LNCaP clone FGC (cell line): Measurements from ENCODE around the gene SEZ6.

ENCODE experiments used
- DNase-seq: peaks from one replicate; pipeline ENCODE4 v3.0.0-alpha.2; 2011; ENCODE audit warnings: low read depth
- H3K4me3 ChIP-seq: 2 replicates; pipeline ENCODE4 v1.5.1; 2011; ENCODE audit warnings: mild to moderate bottlenecking, low read depth, low read length, control low read depth
- CTCF ChIP-seq: IDR thresholded peaks from 2 replicates; pipeline ENCODE4 v1.5.1; 2012; ENCODE audit warnings: mild to moderate bottlenecking; ENCODE audit not compliant: control insufficient read depth, insufficient read depth; ENCODE audit errors: extremely low read depth

SEZ6 gene

GRCh38 chr17:28969706-28970393 lies 36.0 kb downstream of the SEZ6 start:
- no peak overlapping the region for H3K4me3 ChIP-seq
- no peak for DNase-seq
- no peak for TF ChIP-seq CTCF

DNA sequence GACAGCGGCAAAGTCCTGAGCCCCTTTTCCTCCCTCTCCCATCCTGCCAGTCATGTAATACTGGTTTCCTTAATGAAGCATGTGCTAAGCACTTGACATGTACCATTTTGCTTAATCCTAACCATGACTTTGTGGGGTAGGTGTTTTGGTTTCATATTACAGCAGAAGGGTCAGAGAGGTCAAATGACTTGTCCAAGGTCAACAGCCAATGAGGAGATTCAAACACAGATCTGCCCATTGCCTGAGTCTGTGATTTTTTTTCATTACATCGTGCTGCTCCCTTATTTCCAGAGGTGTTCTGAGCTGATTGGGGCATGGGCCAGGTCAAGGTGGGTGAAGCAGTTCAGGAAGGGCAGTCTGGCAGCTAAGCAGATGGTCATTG lies 36.9 kb downstream of the SEZ6 start:
- TF ChIP-seq CTCF: no peak
- H3K4me3 ChIP-seq: no peak overlapping the region
- no peak for DNase-seq

GRCh38 chr17:28968231-28968913 lies 37.5 kb downstream of the SEZ6 start:
- TF ChIP-seq CTCF: no peak
- H3K4me3 ChIP-seq: no peak overlapping the region
- no peak for DNase-seq

DNA sequence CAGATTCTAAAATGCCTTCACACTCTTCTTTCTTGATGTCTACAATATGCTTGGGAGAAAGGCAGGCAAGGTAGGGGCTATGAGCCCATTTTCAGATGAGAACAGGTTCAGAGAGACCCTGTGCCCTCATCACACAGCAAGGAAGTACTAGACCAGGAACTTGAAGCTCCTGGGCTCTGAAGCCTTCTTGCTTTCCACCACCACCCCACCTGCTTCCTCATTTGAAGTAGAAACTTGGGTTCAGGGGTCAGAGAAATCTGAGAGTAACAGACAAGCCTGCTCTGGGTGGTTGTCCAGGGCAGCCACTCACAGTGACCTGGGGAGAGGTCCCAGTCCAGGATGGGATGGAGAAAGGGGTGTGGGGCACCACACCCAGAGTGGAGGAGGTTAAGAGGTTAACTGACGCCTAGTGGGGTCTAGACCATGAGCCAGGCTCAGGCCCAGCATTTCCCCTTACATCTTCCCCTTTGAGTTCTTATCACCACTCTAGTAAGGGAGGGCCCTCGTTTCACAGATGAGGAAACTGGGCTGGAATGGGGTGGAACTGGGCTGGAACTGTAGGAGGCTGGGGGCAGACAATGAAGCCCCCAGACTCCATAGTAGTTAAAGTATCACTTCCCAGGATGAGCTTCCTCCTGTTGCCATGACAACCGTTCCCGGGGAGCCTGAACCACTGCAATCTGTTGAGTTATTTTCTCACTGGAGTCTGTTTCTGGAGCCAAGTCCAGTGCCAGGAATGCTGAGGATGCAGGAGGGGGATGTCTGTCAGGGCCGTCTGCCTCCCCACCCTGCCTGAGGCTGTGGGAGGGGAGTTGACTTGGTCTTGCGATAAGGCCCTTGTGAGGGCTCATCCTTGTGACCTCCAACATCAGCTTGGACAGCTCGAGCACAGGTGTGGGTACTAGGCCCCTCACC lies 38.4 kb downstream of the SEZ6 start:
- TF ChIP-seq CTCF: no peak
- H3K4me3 ChIP-seq: no peak overlapping the region
- DNase-seq: no peak

DNA sequence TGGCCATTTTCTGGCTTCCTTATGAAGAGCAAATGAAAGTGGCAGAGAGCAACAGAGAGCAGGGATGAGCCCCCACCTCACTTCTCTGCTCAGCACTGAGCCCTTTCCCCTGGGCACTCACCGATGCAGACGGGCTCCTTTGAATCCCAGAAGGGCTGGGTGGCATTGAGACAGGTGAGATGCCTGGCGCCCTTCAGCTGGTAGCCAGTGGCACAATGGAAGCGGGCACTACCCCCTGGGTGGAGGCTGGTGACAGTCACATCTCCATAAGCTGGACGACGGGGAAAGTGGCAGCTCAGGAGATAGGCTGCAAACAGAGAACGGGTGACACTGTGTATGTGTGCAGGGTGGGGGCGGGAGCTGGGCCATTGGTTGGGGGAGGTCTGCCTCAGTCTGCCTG lies 42.0 kb downstream of the SEZ6 start:
- no peak overlapping the region for H3K4me3 ChIP-seq
- TF ChIP-seq CTCF: no peak
- no peak for DNase-seq

GRCh38 chr17:28963055-28963611 lies 42.7 kb downstream of the SEZ6 start:
- DNase-seq: no peak
- H3K4me3 ChIP-seq: no peak overlapping the region
- no peak for TF ChIP-seq CTCF
